Measurements from ENCODE around the gene MEGF11.

The MEGF11 gene

GRCh38 chr15:66231394-66232266 is 21.9 kb downstream of the MEGF11 start:
- DNase-seq (ENCODE audit: insufficient read length, low spot score): no peak
- TF ChIP-seq, protein P1, sequence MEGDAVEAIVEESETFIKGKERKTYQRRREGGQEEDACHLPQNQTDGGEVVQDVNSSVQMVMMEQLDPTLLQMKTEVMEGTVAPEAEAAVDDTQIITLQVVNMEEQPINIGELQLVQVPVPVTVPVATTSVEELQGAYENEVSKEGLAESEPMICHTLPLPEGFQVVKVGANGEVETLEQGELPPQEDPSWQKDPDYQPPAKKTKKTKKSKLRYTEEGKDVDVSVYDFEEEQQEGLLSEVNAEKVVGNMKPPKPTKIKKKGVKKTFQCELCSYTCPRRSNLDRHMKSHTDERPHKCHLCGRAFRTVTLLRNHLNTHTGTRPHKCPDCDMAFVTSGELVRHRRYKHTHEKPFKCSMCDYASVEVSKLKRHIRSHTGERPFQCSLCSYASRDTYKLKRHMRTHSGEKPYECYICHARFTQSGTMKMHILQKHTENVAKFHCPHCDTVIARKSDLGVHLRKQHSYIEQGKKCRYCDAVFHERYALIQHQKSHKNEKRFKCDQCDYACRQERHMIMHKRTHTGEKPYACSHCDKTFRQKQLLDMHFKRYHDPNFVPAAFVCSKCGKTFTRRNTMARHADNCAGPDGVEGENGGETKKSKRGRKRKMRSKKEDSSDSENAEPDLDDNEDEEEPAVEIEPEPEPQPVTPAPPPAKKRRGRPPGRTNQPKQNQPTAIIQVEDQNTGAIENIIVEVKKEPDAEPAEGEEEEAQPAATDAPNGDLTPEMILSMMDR (IDR thresholded peaks at IDR 0.05; ENCODE audit: insufficient read depth, missing control alignments): no peak
- no peak for FAIRE-seq

DNA sequence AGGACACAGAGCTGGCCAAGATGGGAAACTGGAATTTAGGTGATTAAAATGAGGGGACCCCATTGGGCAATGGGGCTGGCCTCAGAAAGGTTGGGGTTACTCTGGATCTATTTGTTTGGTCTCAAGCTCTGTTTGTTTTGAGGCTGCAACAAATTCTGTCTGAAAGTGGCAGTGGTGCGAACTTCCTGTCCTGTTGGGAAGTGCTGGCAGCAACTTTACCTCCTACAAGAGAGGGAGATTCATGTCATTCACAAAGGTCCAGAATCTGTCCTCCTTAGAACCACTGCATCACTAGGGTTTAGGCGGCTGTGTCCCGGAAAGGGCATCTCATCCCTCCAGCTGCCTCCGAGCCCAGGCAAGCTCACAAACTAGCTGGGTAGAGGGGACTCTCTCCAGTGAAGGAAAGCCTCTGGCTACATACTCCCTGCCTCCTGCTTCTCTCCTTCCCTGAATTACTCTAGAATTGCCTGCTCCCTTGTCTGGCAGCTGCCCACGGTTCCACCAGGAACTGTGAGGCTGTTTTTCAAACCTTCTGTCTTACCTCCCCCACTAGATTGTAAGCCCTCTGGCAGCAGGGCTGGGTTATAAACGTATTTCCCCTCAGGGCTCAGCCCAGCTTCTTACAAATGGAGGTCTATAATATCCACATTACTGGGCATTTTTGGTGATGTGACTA is 23.6 kb downstream of the MEGF11 start:
- TF ChIP-seq, protein P1 (IDR thresholded peaks at IDR 0.05; ENCODE audit: insufficient read depth, missing control alignments): no peak
- DNase-seq (ENCODE audit: insufficient read length, low spot score) (no peak), FAIRE-seq (no peak)

DNA sequence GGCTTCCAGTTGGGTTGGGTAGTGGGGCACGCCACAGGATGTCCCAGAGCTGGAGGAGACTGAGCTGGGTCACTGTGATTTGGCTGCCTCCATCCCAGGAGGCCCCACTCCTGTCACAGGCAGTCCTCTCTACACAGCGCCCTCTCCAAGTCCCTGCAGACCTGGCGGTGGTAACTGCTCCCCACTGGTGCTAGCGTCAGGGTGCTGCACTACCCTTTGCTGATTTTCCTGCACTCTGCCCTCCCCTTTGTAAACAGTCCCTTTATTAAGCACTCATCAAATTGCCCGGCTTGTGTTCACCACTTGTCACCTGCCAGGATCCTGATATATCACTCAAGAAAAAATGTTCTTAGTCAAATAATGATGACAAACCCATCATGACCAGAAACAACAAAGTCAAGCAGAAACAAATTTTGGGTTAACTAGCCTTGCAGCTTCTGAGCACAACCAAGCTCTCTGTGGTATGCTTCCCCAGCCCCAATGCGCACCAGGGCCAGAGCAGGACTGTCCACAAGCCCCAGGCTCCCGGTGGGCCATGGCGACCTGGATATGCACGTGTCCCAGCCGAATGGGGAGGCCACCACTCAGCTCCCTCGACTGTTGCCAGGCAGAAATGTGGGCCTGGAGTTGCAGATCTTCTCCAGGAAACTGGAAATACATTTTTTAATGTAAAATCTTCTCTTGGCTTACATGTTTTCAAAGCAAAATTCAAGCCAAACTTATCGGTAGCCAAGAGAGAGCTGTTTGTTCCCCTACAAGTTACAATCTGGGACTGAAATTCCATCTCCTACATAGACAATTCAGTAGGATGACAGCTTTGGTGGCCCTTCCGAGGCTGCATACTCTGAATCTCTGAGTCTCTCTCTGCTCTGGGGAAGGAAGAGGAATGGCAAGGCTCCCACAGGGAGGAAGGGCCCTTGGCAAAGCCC is 24.5 kb downstream of the MEGF11 start:
- TF ChIP-seq, protein P1 (IDR thresholded peaks at IDR 0.05; ENCODE audit: insufficient read depth, missing control alignments): no peak
- DNase-seq (ENCODE audit: insufficient read length, low spot score) (no peak), FAIRE-seq (no peak)

DNA sequence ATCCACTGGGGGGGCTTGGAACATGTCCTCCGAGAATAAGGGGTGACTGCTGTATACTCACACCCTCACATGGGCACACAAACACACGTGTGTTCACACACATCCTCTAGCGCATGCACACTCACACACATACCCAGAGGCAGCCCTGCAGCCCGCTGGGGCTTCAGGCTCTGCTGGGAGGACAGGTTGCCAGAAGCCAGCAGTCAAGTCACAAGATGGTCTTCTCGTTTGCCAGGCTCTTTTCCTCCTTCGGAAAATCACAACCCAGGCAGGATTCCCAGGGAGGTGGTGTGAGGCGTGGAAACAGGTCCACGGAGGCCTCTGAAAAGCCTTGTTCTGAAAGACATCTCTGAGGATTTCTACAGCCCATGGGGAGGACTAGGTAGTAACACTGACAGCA is 26.8 kb downstream of the MEGF11 start:
- FAIRE-seq (no peak), DNase-seq (ENCODE audit: insufficient read length, low spot score) (no peak)
- TF ChIP-seq, protein P1 (IDR thresholded peaks at IDR 0.05; ENCODE audit: insufficient read depth, missing control alignments): no peak

- DNase-seq (ENCODE audit: insufficient read length, low spot score) (no peak), FAIRE-seq (no peak)
- TF ChIP-seq, protein P1 (IDR thresholded peaks at IDR 0.05; ENCODE audit: insufficient read depth, missing control alignments): no peak
Observed at GRCh38 chr15:66225656-66226274, 27.8 kb downstream of the MEGF11 start.

DNA sequence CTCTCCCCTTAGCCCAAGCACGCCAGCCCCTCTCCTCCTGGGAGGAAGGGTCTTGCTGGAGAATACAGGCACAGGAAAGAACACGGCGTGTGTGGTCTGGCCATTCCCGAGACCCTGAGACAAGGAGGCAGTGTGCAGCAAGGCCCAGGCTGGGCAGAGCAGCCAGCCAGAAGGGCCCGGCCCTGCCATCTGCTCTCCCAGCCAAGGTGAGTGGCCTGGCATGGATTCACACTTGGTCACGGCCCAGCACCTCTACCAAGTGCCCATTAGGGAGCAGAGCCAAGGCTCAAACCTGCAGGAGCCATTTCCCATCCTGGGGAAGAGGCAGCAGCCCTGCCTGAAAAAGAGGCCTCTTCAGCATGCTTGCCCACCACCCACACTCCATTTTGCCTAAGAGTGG is 28.6 kb downstream of the MEGF11 start:
- TF ChIP-seq, protein P1 (IDR thresholded peaks at IDR 0.05; ENCODE audit: insufficient read depth, missing control alignments): no peak
- DNase-seq (ENCODE audit: insufficient read length, low spot score) (no peak), FAIRE-seq (no peak)

Measured in D721Med (cell line).